ENCODE measurements around the gene CZIB. TPM values are rescaled to one million over a fixed set of nuclear protein-coding genes. Genes with fewer than 3 reads are reported as not detected.

The CZIB gene
- total RNA-seq, 4 donors from 2014 or later: 25.2 to 60.3 (median 33.8) TPM

GRCh38 chr1:53250325-53250724 is 29.9 kb upstream of the CZIB start:
- no peak for TF ChIP-seq POLR2AphosphoS5 (IDR thresholded peaks at IDR 0.05)
- no peak for TF ChIP-seq EP300 (IDR thresholded peaks at IDR 0.05)
- TF ChIP-seq POLR2A (IDR thresholded peaks at IDR 0.05): no peak
- TF ChIP-seq CTCF (IDR thresholded peaks at IDR 0.05): no peak
- Histone ChIP-seq H3K27me3 (no peaks in the 10 kb centered on the region), H3K27ac (no peak overlapping the region), H3K4me3 (no peak overlapping the region), H3K36me3 (no peaks in the 10 kb centered on the region), H3K9me3 (no peaks in the 10 kb centered on the region), H3K4me1 (no peaks in the 10 kb centered on the region)
- 86% methylated on average over 4 of the region's 4 CpGs for WGBS
- no peak for DNase-seq (ENCODE audit: low spot score in 2 of 2)

GRCh38 chr1:53249706-53250105 is 29.3 kb upstream of the CZIB start:
- Histone ChIP-seq H3K4me1 (no peaks in the 10 kb centered on the region), H3K4me3 (no peak overlapping the region), H3K27ac (no peak overlapping the region), H3K36me3 (no peaks in the 10 kb centered on the region), H3K9me3 (no peaks in the 10 kb centered on the region), H3K27me3 (no peaks in the 10 kb centered on the region)
- TF ChIP-seq EP300 (IDR thresholded peaks at IDR 0.05) (no peak), POLR2A (IDR thresholded peaks at IDR 0.05) (no peak), CTCF (IDR thresholded peaks at IDR 0.05) (no peak), POLR2AphosphoS5 (IDR thresholded peaks at IDR 0.05) (no peak)
- no peak for DNase-seq (ENCODE audit: low spot score in 2 of 2)
- 66% methylated on average over 3 of the region's 3 CpGs for WGBS

- Histone ChIP-seq H3K9me3 (no peaks in the 10 kb centered on the region), H3K36me3 (no peaks in the 10 kb centered on the region), H3K4me1 (no peaks in the 10 kb centered on the region), H3K27ac (no peak overlapping the region), H3K4me3 (no peak overlapping the region), H3K27me3 (no peaks in the 10 kb centered on the region)
- WGBS: 91% methylated on average over 4 of the region's 4 CpGs
- no peak for DNase-seq (ENCODE audit: low spot score in 2 of 2)
- TF ChIP-seq CTCF (IDR thresholded peaks at IDR 0.05) (no peak), POLR2A (IDR thresholded peaks at IDR 0.05) (no peak), POLR2AphosphoS5 (IDR thresholded peaks at IDR 0.05) (no peak), EP300 (IDR thresholded peaks at IDR 0.05) (no peak)
Measured at GRCh38 chr1:53246261-53247134, 26.1 kb upstream of the CZIB start.

- Histone ChIP-seq H3K27ac (no peak overlapping the region), H3K36me3 (no peaks in the 10 kb centered on the region), H3K27me3 (no peaks in the 10 kb centered on the region), H3K4me1 (peaks cover 2% of the 10 kb centered on the region), H3K9me3 (no peaks in the 10 kb centered on the region), H3K4me3 (no peak overlapping the region)
- 77% methylated on average over 4 of the region's 4 CpGs for WGBS
- TF ChIP-seq EP300 (IDR thresholded peaks at IDR 0.05) (no peak), POLR2AphosphoS5 (IDR thresholded peaks at IDR 0.05) (no peak), POLR2A (IDR thresholded peaks at IDR 0.05) (no peak), CTCF (IDR thresholded peaks at IDR 0.05) (no peak)
- DNase-seq (ENCODE audit: low spot score in 2 of 2): no peak
Measured at GRCh38 chr1:53244141-53244540, 23.7 kb upstream of the CZIB start.

GRCh38 chr1:53242381-53242780 is 21.9 kb upstream of the CZIB start:
- TF ChIP-seq POLR2A (IDR thresholded peaks at IDR 0.05) (no peak), POLR2AphosphoS5 (IDR thresholded peaks at IDR 0.05) (no peak), CTCF (IDR thresholded peaks at IDR 0.05) (no peak), EP300 (IDR thresholded peaks at IDR 0.05) (no peak)
- Histone ChIP-seq H3K4me3 (no peak overlapping the region), H3K27me3 (no peaks in the 10 kb centered on the region), H3K9me3 (no peaks in the 10 kb centered on the region), H3K4me1 (peaks cover 14% of the 10 kb centered on the region), H3K27ac (no peak overlapping the region), H3K36me3 (no peaks in the 10 kb centered on the region)
- WGBS: 73% methylated on average over 4 of the region's 4 CpGs
- DNase-seq (ENCODE audit: low spot score in 2 of 2): no peak

Data from suprapubic skin (tissue), 4 donors.